Myocyte (in vitro differentiated cells): Measurements from ENCODE around the gene LAMA4. TPM values are rescaled to one million over a fixed set of nuclear protein-coding genes. Genes with fewer than 3 reads are reported as not detected.
A peak's percentile ranks its signal among the peaks of the same experiment; 100 is the strongest.

ENCODE experiments used
- DNase-seq: peaks from one replicate; pipeline ENCODE4 v3.0.0-alpha.2; 2012; ENCODE audit warnings: low read depth
- total RNA-seq: library from RNA; depleted of rRNA; stranded (reverse); fragments of >200 nt; gene quantifications from 2 replicates; pipeline ENCODE4 v1.2.3, GENCODE V29; 2014

Gene LAMA4
- total RNA-seq, 1 donor from 2014 or later = 66.2 TPM

- DNase-seq = no peak
Measured at GRCh38 chr6:112241820-112242429, 12.4 kb downstream of the LAMA4 start.

- peak; percentile 91 for DNase-seq
Measured at GRCh38 chr6:112237595-112237994, 16.8 kb downstream of the LAMA4 start.

GRCh38 chr6:112237066-112237465, 17.3 kb downstream of the LAMA4 start:
- no peak for DNase-seq

- DNase-seq = no peak
Measured at GRCh38 chr6:112235956-112236355, 18.4 kb downstream of the LAMA4 start.

- no peak for DNase-seq
Measured at GRCh38 chr6:112234601-112235000, 19.8 kb downstream of the LAMA4 start.

GRCh38 chr6:112233847-112234246, 20.5 kb downstream of the LAMA4 start:
- peak; percentile 73 for DNase-seq

- no peak for DNase-seq
Measured at GRCh38 chr6:112232845-112233256, 21.5 kb downstream of the LAMA4 start.

GRCh38 chr6:112231594-112232060, 22.7 kb downstream of the LAMA4 start:
- DNase-seq = peak; percentile 51

- no peak for DNase-seq
Measured at GRCh38 chr6:112231164-112231563, 23.2 kb downstream of the LAMA4 start.

- DNase-seq = no peak
Measured at GRCh38 chr6:112228480-112229332, 25.7 kb downstream of the LAMA4 start.

- DNase-seq = no peak
Measured at GRCh38 chr6:112227992-112228391, 26.4 kb downstream of the LAMA4 start.

- no peak for DNase-seq
Measured at GRCh38 chr6:112227411-112227810, 27.0 kb downstream of the LAMA4 start.

- DNase-seq = no peak
Measured at GRCh38 chr6:112225691-112226090, 28.7 kb downstream of the LAMA4 start.

- DNase-seq = no peak
Measured at GRCh38 chr6:112224088-112224487, 30.3 kb downstream of the LAMA4 start.

GRCh38 chr6:112223070-112223861, 31.1 kb downstream of the LAMA4 start:
- DNase-seq = peak; percentile 42

GRCh38 chr6:112221981-112222852, 32.1 kb downstream of the LAMA4 start:
- DNase-seq = peak; percentile 55

GRCh38 chr6:112221561-112221960, 32.8 kb downstream of the LAMA4 start:
- no peak for DNase-seq

GRCh38 chr6:112218563-112218962, 35.8 kb downstream of the LAMA4 start:
- DNase-seq = no peak

GRCh38 chr6:112216662-112217551, 37.5 kb downstream of the LAMA4 start:
- no peak for DNase-seq
